ENCODE results near the gene CCDC33. TPM values are rescaled to one million over a fixed set of nuclear protein-coding genes. Genes with fewer than 3 reads are reported as not detected.
A peak's percentile ranks its signal among the peaks of the same experiment; 100 is the strongest.

CCDC33 gene
- total RNA-seq, 1 donor from 2014 or later: not detected

GRCh38 chr15:74303741-74304309, 67.7 kb downstream of the CCDC33 start:
- no peak overlapping the region for H3K4me3 ChIP-seq (ENCODE audit: low read depth, low read length)
- H3K27me3 ChIP-seq (ENCODE audit: control insufficient read depth, insufficient read depth, low read length): peaks cover 42% of the 10 kb centered on the region
- H3K36me3 ChIP-seq (ENCODE audit: control insufficient read depth, insufficient read depth, low read length): no peaks in the 10 kb centered on the region
- no peak for TF ChIP-seq CTCF (IDR thresholded peaks at IDR 0.05; ENCODE audit: insufficient read depth, low read length, severe bottlenecking)
- FAIRE-seq (peak; percentile 66), DNase-seq (ENCODE audit: low read depth) (no peak)

GRCh38 chr15:74304431-74304830, 68.3 kb downstream of the CCDC33 start:
- no peak for TF ChIP-seq CTCF (IDR thresholded peaks at IDR 0.05; ENCODE audit: insufficient read depth, low read length, severe bottlenecking)
- peaks cover 42% of the 10 kb centered on the region for H3K27me3 ChIP-seq (ENCODE audit: control insufficient read depth, insufficient read depth, low read length)
- FAIRE-seq: no peak

GRCh38 chr15:74305687-74306086, 69.6 kb downstream of the CCDC33 start:
- no peak for FAIRE-seq
- no peak for DNase-seq (ENCODE audit: low read depth)
- H3K4me3 ChIP-seq (ENCODE audit: low read depth, low read length): no peak overlapping the region
- peaks cover 35% of the 10 kb centered on the region for H3K27me3 ChIP-seq (ENCODE audit: control insufficient read depth, insufficient read depth, low read length)
- H3K36me3 ChIP-seq (ENCODE audit: control insufficient read depth, insufficient read depth, low read length): no peaks in the 10 kb centered on the region
- no peak for TF ChIP-seq CTCF (IDR thresholded peaks at IDR 0.05; ENCODE audit: insufficient read depth, low read length, severe bottlenecking)

More at GRCh38 chr15:74304431-74304830, 68.3 kb downstream of the CCDC33 start:
- no peaks in the 10 kb centered on the region for H3K36me3 ChIP-seq (ENCODE audit: control insufficient read depth, insufficient read depth, low read length)
- DNase-seq (ENCODE audit: low read depth): no peak
- no peak overlapping the region for H3K4me3 ChIP-seq (ENCODE audit: low read depth, low read length)

- H3K27me3 ChIP-seq (ENCODE audit: control insufficient read depth, insufficient read depth, low read length): peaks cover 27% of the 10 kb centered on the region
- no peaks in the 10 kb centered on the region for H3K36me3 ChIP-seq (ENCODE audit: control insufficient read depth, insufficient read depth, low read length)
- no peak for FAIRE-seq
- H3K4me3 ChIP-seq (ENCODE audit: low read depth, low read length): no peak overlapping the region
- no peak for TF ChIP-seq CTCF (IDR thresholded peaks at IDR 0.05; ENCODE audit: insufficient read depth, low read length, severe bottlenecking)
- peak; percentile 21 for DNase-seq (ENCODE audit: low read depth)
Observed at GRCh38 chr15:74306781-74307217, 70.7 kb downstream of the CCDC33 start.

- H3K27me3 ChIP-seq (ENCODE audit: control insufficient read depth, insufficient read depth, low read length): peaks cover 28% of the 10 kb centered on the region
- no peak overlapping the region for H3K4me3 ChIP-seq (ENCODE audit: low read depth, low read length)
- FAIRE-seq: no peak
Observed at GRCh38 chr15:74307827-74308811, 72.0 kb downstream of the CCDC33 start.

More at GRCh38 chr15:74307827-74308811, 72.0 kb downstream of the CCDC33 start:
- H3K36me3 ChIP-seq (ENCODE audit: control insufficient read depth, insufficient read depth, low read length): no peaks in the 10 kb centered on the region
- DNase-seq (ENCODE audit: low read depth): peak; percentile 47
- TF ChIP-seq CTCF (IDR thresholded peaks at IDR 0.05; ENCODE audit: insufficient read depth, low read length, severe bottlenecking): peak; percentile 89

Measured in bronchial epithelial cell (primary cell).